Loucy (cell line): ENCODE measurements around the gene CIART.
"Not testable (repeated sequence)": the region's sequence is repeated elsewhere in the genome, so short reads cannot be mapped to it uniquely, and the experiment has no call there.

ENCODE experiments used
- H2AFZ ChIP-seq: fragments of 200-600 bp; sonication (generic); 2 replicates; pipeline ENCODE4 v1.6.0; 2016; ENCODE audit warnings: antibody characterized with exemption, mild to moderate bottlenecking, low read length, moderate library complexity
- H3F3A ChIP-seq: fragments of 200-600 bp; 2 replicates; pipeline ENCODE4 v1.6.0; 2016; ENCODE audit warnings: antibody characterized with exemption, low read depth, mild to moderate bottlenecking
- H3K27me3 ChIP-seq: fragments of 200-600 bp; sonication (generic); 2 replicates; pipeline ENCODE4 v1.6.1; 2014; ENCODE audit warnings: low read length, mild to moderate bottlenecking; ENCODE audit not compliant: insufficient read depth, poor library complexity, severe bottlenecking
- H3K36me3 ChIP-seq: fragments of 200-600 bp; sonication (generic); 2 replicates; pipeline ENCODE4 v1.6.1; 2016; ENCODE audit warnings: low read length; ENCODE audit not compliant: insufficient read depth
- H3K4me1 ChIP-seq: fragments of 200-600 bp; sonication (generic); 2 replicates; pipeline ENCODE4 v1.5.1; 2014; ENCODE audit warnings: low read length, mild to moderate bottlenecking; ENCODE audit not compliant: insufficient read depth, poor library complexity, severe bottlenecking
- H3K4me2 ChIP-seq: fragments of 200-600 bp; sonication (generic); 2 replicates; pipeline ENCODE4 v1.6.0; 2014; ENCODE audit warnings: antibody characterized with exemption, low read length, low read depth, mild to moderate bottlenecking; ENCODE audit not compliant: poor library complexity, severe bottlenecking
- H3K4me3 ChIP-seq: fragments of 200-600 bp; sonication (generic); 2 replicates; pipeline ENCODE4 v1.5.1; 2014; ENCODE audit warnings: low read length, mild to moderate bottlenecking, mixed read lengths; ENCODE audit not compliant: poor library complexity, severe bottlenecking
- H3K79me2 ChIP-seq: fragments of 200-600 bp; sonication (generic); 2 replicates; pipeline ENCODE4 v1.6.1; 2014; ENCODE audit warnings: low read length; ENCODE audit not compliant: insufficient read depth
- H3K9ac ChIP-seq: fragments of 200-600 bp; sonication (generic); 2 replicates; pipeline ENCODE4 v1.6.0; 2014; ENCODE audit warnings: mild to moderate bottlenecking, low read depth, low read length, moderate library complexity; ENCODE audit not compliant: poor library complexity, severe bottlenecking
- H3K9me2 ChIP-seq: fragments of 200-600 bp; sonication (generic); replicated peaks from 2 replicates; pipeline ENCODE4 v1.6.1; 2016; ENCODE audit warnings: low read depth, low read length, mixed read lengths
- H3K9me3 ChIP-seq: fragments of 200-600 bp; sonication (generic); 2 replicates; pipeline ENCODE4 v1.6.1; 2014; ENCODE audit warnings: mild to moderate bottlenecking, antibody characterized with exemption, low read length, low read depth; ENCODE audit not compliant: insufficient read depth
- H4K20me1 ChIP-seq: fragments of 200-600 bp; sonication (generic); 2 replicates; pipeline ENCODE4 v1.6.0; 2014; ENCODE audit warnings: antibody characterized with exemption, low read length, mild to moderate bottlenecking; ENCODE audit not compliant: insufficient read depth, poor library complexity, severe bottlenecking
- CTCF ChIP-seq: fragments of 200-600 bp; sonication (generic); conservative IDR thresholded peaks from 2 replicates; pipeline ENCODE4 v1.5.1; 2014; ENCODE audit warnings: mild to moderate bottlenecking, antibody characterized with exemption, low read length
- EZH2phosphoT487 ChIP-seq: fragments of 200-600 bp; IDR thresholded peaks from 2 replicates; pipeline ENCODE4 v1.6.1; 2018; ENCODE audit warnings: antibody characterized with exemption, mild to moderate bottlenecking, moderate library complexity, borderline replicate concordance

CIART gene

GRCh38 chr1:150302902-150303301 lies 20.5 kb downstream of the CIART start:
- H3K9me2 ChIP-seq, result no peaks in the 10 kb centered on the region
- no peak overlapping the region for H2AFZ ChIP-seq
- H3F3A ChIP-seq, result no peaks in the 10 kb centered on the region
- H3K9me3 ChIP-seq, result no peaks in the 10 kb centered on the region
- no peaks in the 10 kb centered on the region for H4K20me1 ChIP-seq
- peaks cover 5% of the 10 kb centered on the region; the same call in 1 of the 2 replicates for H3K36me3 ChIP-seq
- TF ChIP-seq CTCF (no peak), EZH2phosphoT487 (no peak)
- no peaks in the 10 kb centered on the region for H3K4me1 ChIP-seq
- no peaks in the 10 kb centered on the region for H3K79me2 ChIP-seq
- no peak overlapping the region for H3K4me3 ChIP-seq
- H3K27me3 ChIP-seq, result no peaks in the 10 kb centered on the region
- H3K9ac ChIP-seq, result no peak overlapping the region
- no peak overlapping the region for H3K4me2 ChIP-seq

- not testable (repeated sequence) for H3K9me2 ChIP-seq, H3F3A ChIP-seq
Observed at GRCh38 chr1:150308585-150308984, 26.2 kb downstream of the CIART start.

GRCh38 chr1:150309758-150310508 lies 27.6 kb downstream of the CIART start:
- H3K9me3 ChIP-seq, result no peaks in the 10 kb centered on the region
- H3K79me2 ChIP-seq, result no peaks in the 10 kb centered on the region
- no peak overlapping the region for H3K4me3 ChIP-seq
- no peak overlapping the region for H3K9ac ChIP-seq
- H3K4me2 ChIP-seq, result no peak overlapping the region
- no peaks in the 10 kb centered on the region for H3F3A ChIP-seq
- no peaks in the 10 kb centered on the region for H3K4me1 ChIP-seq
- H4K20me1 ChIP-seq, result no peaks in the 10 kb centered on the region
- H3K9me2 ChIP-seq, result no peaks in the 10 kb centered on the region
- no peak for TF ChIP-seq EZH2phosphoT487
- no peak for TF ChIP-seq CTCF
- H3K36me3 ChIP-seq, result peaks cover 6% of the 10 kb centered on the region; the same call in 1 of the 2 replicates
- H2AFZ ChIP-seq, result no peak overlapping the region
- H3K27me3 ChIP-seq, result no peaks in the 10 kb centered on the region

More at GRCh38 chr1:150308585-150308984, 26.2 kb downstream of the CIART start:
- H3K27me3 ChIP-seq, H3K36me3 ChIP-seq, H3K4me2 ChIP-seq, H3K9me3 ChIP-seq, H3K4me3 ChIP-seq, H3K4me1 ChIP-seq, H3K79me2 ChIP-seq, H3K9ac ChIP-seq, H4K20me1 ChIP-seq, H2AFZ ChIP-seq: not testable (repeated sequence)

- H3K9me3 ChIP-seq, result no peaks in the 10 kb centered on the region
- no peaks in the 10 kb centered on the region for H3K27me3 ChIP-seq
- no peaks in the 10 kb centered on the region for H3F3A ChIP-seq
- no peaks in the 10 kb centered on the region for H3K9me2 ChIP-seq
- H2AFZ ChIP-seq, result no peak overlapping the region
- no peak overlapping the region for H3K9ac ChIP-seq
- no peaks in the 10 kb centered on the region for H4K20me1 ChIP-seq
- peaks cover 6% of the 10 kb centered on the region; the same call in 1 of the 2 replicates for H3K36me3 ChIP-seq
- no peak overlapping the region for H3K4me2 ChIP-seq
- no peak overlapping the region for H3K4me3 ChIP-seq
- TF ChIP-seq EZH2phosphoT487, result no peak
- H3K79me2 ChIP-seq, result no peaks in the 10 kb centered on the region
- H3K4me1 ChIP-seq, result no peaks in the 10 kb centered on the region
Observed at GRCh38 chr1:150311762-150312161, 29.4 kb downstream of the CIART start.

- H3K27me3 ChIP-seq, H3K9me2 ChIP-seq, H3K36me3 ChIP-seq, H3K9ac ChIP-seq, H3K4me1 ChIP-seq, H3K4me3 ChIP-seq, H4K20me1 ChIP-seq, H2AFZ ChIP-seq, H3F3A ChIP-seq, H3K9me3 ChIP-seq, H3K4me2 ChIP-seq, H3K79me2 ChIP-seq: not testable (repeated sequence)
Observed at GRCh38 chr1:150314691-150315090, 32.3 kb downstream of the CIART start.
